Measurements from ENCODE around the gene HCCS. TPM values are rescaled to one million over a fixed set of nuclear protein-coding genes. Genes with fewer than 3 reads are reported as not detected.

Gene HCCS
- total RNA-seq, 3 donors from 2014 or later (not counting 1 experiment from before 2014, with no cell fraction given): 6.4 to 9.0 (median 7.1) TPM

- H3K27ac ChIP-seq (ENCODE audit: low read length): no peak overlapping the region
- no peak for TF ChIP-seq CTCF (IDR thresholded peaks at IDR 0.05)
- no peaks in the 10 kb centered on the region for H3K9me3 Mint-ChIP-seq
- no peaks in the 10 kb centered on the region for H3K36me3 ChIP-seq (ENCODE audit: control insufficient read depth, insufficient read depth, low read length)
- WGBS (ENCODE audit: insufficient coverage): 90% methylated on average over 9 of the region's 10 CpGs
- ATAC-seq (no peak), DNase-seq (no peak)
- H3K36me3 Mint-ChIP-seq: no peaks in the 10 kb centered on the region
- no peaks in the 10 kb centered on the region for H3K4me1 Mint-ChIP-seq
- H3K4me3 ChIP-seq (ENCODE audit: low read length): no peak overlapping the region
- no peaks in the 10 kb centered on the region for H3K27me3 Mint-ChIP-seq (ENCODE audit: low read depth in 2 of 2)
- H3K4me3 Mint-ChIP-seq: no peak overlapping the region
- no peaks in the 10 kb centered on the region for H3K27me3 ChIP-seq (ENCODE audit: control insufficient read depth, insufficient read depth, low read length)
- H3K4me1 ChIP-seq (ENCODE audit: control insufficient read depth, insufficient read depth, low read length): no peaks in the 10 kb centered on the region
- H3K27ac Mint-ChIP-seq: no peak overlapping the region
- no peaks in the 10 kb centered on the region for H3K9me3 ChIP-seq (ENCODE audit: control insufficient read depth, insufficient read depth, low read length)
- intact Hi-C loops (cut with micrococcal nuclease): no loop called here
These were observed 10.7 kb upstream of the HCCS start for GRCh38 chrX:11100281-11101035.

DNA sequence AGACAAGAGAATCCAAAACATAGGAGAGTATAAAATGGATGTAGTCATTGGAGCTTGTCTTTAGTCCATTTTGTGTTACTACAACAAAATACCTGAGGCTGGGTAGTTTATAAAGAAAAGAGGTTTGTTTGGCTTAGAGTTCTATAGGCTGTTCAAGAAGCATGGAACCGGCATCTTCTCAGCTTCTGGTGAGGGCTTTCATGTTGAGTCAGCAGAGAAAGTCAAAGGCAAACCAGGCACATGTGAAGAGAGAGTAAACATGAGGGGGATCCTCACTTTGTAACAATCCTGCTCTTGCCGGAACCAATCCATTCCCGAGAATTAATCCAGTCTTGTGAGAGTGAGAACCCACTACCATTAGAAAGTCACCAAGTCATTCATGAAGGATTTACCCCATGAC, 8.1 kb upstream of the HCCS start:
- H3K27ac Mint-ChIP-seq: no peak overlapping the region
- Histone ChIP-seq H3K36me3 (ENCODE audit: control insufficient read depth, insufficient read depth, low read length) (no peaks in the 10 kb centered on the region), H3K9me3 (ENCODE audit: control insufficient read depth, insufficient read depth, low read length) (no peaks in the 10 kb centered on the region), H3K4me3 (ENCODE audit: low read length) (no peak overlapping the region), H3K27ac (ENCODE audit: low read length) (no peak overlapping the region), H3K4me1 (ENCODE audit: control insufficient read depth, insufficient read depth, low read length) (no peaks in the 10 kb centered on the region), H3K27me3 (ENCODE audit: control insufficient read depth, insufficient read depth, low read length) (no peaks in the 10 kb centered on the region)
- no peaks in the 10 kb centered on the region for H3K27me3 Mint-ChIP-seq (ENCODE audit: low read depth in 2 of 2)
- WGBS (ENCODE audit: insufficient coverage): 83% methylated on average over 3 of the region's 3 CpGs
- no peak for ATAC-seq
- H3K4me1 Mint-ChIP-seq: no peaks in the 10 kb centered on the region
- no peak for DNase-seq
- H3K36me3 Mint-ChIP-seq: no peaks in the 10 kb centered on the region
- intact Hi-C loops (cut with micrococcal nuclease): no loop called here
- TF ChIP-seq CTCF (IDR thresholded peaks at IDR 0.05): no peak
- no peaks in the 10 kb centered on the region for H3K9me3 Mint-ChIP-seq
- H3K4me3 Mint-ChIP-seq: no peak overlapping the region

DNA sequence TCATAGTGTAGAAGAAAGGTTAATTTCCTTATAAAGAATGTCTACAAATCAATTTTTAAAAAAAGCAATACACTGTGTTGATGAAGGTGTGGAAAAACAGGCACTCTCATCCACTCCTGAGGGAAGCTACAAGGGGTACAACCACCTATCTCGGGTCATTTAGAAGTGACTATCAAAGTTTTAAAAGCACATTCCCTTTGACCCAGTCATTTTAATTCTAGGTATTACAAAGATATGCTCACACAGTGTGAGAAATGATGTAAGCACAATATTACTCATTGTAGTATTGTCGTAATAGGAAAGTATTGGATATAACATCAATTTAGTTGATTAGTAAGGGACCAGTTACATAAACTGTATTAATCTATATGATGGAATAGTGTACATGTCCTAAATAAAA, 7.4 kb upstream of the HCCS start:
- H3K4me1 ChIP-seq (ENCODE audit: control insufficient read depth, insufficient read depth, low read length): no peaks in the 10 kb centered on the region
- no peaks in the 10 kb centered on the region for H3K36me3 Mint-ChIP-seq
- ATAC-seq (no peak), DNase-seq (no peak)
- no peaks in the 10 kb centered on the region for H3K9me3 ChIP-seq (ENCODE audit: control insufficient read depth, insufficient read depth, low read length)
- no peaks in the 10 kb centered on the region for H3K27me3 Mint-ChIP-seq (ENCODE audit: low read depth in 2 of 2)
- no peak for TF ChIP-seq CTCF (IDR thresholded peaks at IDR 0.05)
- intact Hi-C loops (cut with micrococcal nuclease): no loop called here
- no peak overlapping the region for H3K4me3 ChIP-seq (ENCODE audit: low read length)
- no peaks in the 10 kb centered on the region for H3K27me3 ChIP-seq (ENCODE audit: control insufficient read depth, insufficient read depth, low read length)
- H3K9me3 Mint-ChIP-seq: no peaks in the 10 kb centered on the region
- H3K27ac ChIP-seq (ENCODE audit: low read length): no peak overlapping the region
- no peak overlapping the region for H3K27ac Mint-ChIP-seq
- no peaks in the 10 kb centered on the region for H3K4me1 Mint-ChIP-seq
- no peaks in the 10 kb centered on the region for H3K36me3 ChIP-seq (ENCODE audit: control insufficient read depth, insufficient read depth, low read length)
- no peak overlapping the region for H3K4me3 Mint-ChIP-seq
- WGBS (ENCODE audit: insufficient coverage): no CpG with 5 or more reads among the region's 2 CpGs

DNA sequence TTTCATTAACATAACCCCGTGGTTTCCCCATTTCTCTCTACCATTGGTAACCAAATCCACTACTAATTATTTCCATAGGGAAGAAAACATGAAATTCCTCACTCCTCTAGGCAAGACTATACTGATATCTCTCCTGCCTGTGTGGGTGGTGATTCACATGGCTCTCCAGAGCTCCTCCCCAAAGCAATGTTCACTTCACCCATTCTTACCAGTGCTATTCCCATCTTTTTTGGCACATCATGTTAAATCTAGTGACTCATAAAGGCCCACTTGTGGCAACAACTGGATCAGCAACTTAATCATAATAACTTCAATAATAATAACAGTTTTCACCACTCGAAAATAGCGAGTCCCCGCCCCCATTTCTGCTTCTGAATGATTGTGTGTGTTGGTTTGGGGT, 6.1 kb upstream of the HCCS start:
- intact Hi-C loops (cut with micrococcal nuclease): no loop called here
- H3K4me3 ChIP-seq (ENCODE audit: low read length): no peak overlapping the region
- Mint-ChIP-seq H3K4me3 (no peak overlapping the region), H3K9me3 (no peaks in the 10 kb centered on the region), H3K36me3 (no peaks in the 10 kb centered on the region), H3K27ac (no peak overlapping the region), H3K27me3 (ENCODE audit: low read depth in 2 of 2) (no peaks in the 10 kb centered on the region), H3K4me1 (no peaks in the 10 kb centered on the region)
- H3K36me3 ChIP-seq (ENCODE audit: control insufficient read depth, insufficient read depth, low read length): no peaks in the 10 kb centered on the region
- TF ChIP-seq CTCF (IDR thresholded peaks at IDR 0.05): no peak
- DNase-seq: no peak
- H3K27ac ChIP-seq (ENCODE audit: low read length): no peak overlapping the region
- H3K27me3 ChIP-seq (ENCODE audit: control insufficient read depth, insufficient read depth, low read length): no peaks in the 10 kb centered on the region
- no peak for ATAC-seq
- H3K9me3 ChIP-seq (ENCODE audit: control insufficient read depth, insufficient read depth, low read length): no peaks in the 10 kb centered on the region
- H3K4me1 ChIP-seq (ENCODE audit: control insufficient read depth, insufficient read depth, low read length): no peaks in the 10 kb centered on the region
- WGBS (ENCODE audit: insufficient coverage): no CpG with 5 or more reads among the region's 4 CpGs
